ENCODE measurements around the gene SELENOO.

The SELENOO gene

DNA sequence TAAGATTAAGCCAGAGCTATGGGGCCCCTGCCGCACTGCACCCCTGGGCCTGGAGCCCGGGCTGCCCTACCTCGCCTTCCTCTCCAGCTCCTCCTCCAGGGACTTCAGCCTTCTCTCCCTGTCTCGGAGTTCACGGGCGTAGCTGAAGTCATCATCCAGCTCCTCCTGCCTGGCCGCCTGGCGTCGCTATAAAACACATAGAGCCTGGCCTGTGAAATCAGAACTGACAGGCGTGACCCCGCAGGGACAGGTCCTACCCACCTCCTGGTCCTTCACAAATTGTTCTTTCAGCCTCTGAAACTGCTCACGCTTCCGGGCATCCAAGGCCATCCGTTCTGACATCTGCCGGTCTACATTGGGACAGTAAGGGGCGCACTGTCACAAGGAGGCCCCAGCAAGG, 23.3 kb downstream of the SELENOO start:
- TF ChIP-seq, protein P1, sequence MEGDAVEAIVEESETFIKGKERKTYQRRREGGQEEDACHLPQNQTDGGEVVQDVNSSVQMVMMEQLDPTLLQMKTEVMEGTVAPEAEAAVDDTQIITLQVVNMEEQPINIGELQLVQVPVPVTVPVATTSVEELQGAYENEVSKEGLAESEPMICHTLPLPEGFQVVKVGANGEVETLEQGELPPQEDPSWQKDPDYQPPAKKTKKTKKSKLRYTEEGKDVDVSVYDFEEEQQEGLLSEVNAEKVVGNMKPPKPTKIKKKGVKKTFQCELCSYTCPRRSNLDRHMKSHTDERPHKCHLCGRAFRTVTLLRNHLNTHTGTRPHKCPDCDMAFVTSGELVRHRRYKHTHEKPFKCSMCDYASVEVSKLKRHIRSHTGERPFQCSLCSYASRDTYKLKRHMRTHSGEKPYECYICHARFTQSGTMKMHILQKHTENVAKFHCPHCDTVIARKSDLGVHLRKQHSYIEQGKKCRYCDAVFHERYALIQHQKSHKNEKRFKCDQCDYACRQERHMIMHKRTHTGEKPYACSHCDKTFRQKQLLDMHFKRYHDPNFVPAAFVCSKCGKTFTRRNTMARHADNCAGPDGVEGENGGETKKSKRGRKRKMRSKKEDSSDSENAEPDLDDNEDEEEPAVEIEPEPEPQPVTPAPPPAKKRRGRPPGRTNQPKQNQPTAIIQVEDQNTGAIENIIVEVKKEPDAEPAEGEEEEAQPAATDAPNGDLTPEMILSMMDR (IDR thresholded peaks at IDR 0.05), result no peak
- TF ChIP-seq ZFX (IDR thresholded peaks at IDR 0.05; ENCODE audit: borderline replicate concordance), result no peak

DNA sequence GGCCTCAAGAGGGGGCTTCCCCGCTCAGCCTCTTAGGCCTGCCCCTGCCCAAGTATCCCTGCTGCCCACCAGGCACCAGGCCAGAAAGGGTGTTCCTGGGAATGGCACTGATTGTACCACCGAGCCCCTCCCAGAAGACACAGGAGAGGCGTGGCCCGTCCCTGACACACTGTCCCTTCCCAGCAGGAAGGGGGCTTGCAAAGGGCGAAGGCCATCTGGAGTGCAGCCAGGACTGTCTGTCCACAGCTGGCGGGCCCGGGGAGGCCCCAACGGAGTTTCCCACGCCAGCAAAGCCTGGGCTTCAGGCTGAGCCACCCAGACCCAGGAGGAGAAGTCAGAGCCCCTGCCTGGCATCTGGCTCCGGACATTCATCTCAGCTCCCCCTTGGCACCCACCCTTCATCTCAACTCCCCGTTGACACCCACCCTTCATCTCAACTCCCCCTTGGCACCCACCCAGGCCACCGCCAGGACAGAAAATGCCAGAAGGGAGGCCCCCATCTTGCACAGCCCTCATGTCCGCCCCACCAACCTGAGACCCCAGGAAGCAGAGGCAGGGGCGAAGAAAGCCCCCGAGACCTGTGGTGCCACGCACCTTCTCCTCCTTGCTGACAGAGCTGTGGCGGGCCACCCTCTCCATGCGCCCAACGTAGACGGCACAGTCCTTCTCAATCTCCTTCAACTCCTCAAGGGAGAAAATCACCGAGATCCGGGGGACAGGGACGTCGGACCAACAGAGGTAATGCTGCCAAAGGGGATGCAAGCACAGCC, 24.6 kb downstream of the SELENOO start:
- TF ChIP-seq, protein P1 (IDR thresholded peaks at IDR 0.05), result no peak
- TF ChIP-seq ZFX (IDR thresholded peaks at IDR 0.05; ENCODE audit: borderline replicate concordance), result no peak
- no peak overlapping the region for H3K27ac ChIP-seq

More for the DNA sequence above, 23.3 kb downstream of the SELENOO start:
- no peak overlapping the region for H3K27ac ChIP-seq

DNA sequence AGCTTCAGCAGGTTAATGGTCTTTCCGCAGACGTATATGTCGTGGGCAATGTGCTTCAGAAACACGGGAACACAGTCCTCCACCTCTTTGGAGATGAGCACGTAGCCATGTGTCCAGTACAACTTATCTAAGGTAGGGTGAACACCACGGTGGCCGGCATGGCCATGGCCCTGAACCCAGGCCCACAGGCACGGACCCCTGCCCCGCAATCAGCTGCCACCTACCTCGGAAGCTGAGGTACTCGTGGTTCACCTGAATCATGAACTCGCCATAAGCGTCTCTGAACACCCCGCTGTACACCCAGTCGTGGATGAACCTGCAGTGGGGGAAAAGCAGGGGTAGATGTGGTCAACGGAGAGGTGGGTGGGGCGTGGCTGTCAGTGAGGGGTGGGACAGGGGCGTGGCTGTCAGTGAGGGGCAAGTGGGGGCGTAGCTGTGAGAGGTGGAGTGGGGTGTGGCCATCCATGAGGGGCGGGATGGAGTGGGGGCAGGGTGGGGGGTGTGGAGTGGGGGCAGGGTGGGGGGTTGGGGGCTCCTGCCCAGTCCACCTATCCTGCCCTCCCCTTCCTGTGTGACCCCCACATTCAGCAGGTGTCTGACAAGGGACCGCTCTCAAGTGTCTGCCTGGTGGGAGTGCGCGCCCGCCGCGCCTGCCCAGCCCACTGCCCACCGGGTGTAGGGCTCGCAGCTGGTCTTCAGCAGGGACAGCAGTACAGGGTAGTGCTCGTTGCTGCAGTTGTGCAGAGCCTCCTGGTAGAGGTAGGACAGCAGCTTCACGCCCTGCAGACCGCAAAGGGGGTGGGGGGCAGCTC, 25.5 kb downstream of the SELENOO start:
- no peak overlapping the region for H3K27ac ChIP-seq
- no peak for TF ChIP-seq ZFX (IDR thresholded peaks at IDR 0.05; ENCODE audit: borderline replicate concordance)
- TF ChIP-seq, protein P1 (IDR thresholded peaks at IDR 0.05), result no peak

DNA sequence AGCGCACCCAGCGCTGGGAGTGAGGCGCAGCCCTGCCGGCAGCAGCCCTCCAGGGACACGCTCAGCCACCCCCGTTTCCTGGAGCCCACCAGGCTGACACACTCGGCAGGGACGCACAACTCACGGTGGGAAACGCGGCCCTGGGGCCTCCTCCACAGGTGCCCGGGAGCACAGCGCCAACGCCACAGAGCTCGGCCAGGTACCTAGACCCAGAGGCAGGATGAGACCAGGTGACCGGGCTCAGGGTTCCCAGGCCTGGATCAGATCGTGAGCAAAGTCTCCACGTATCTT, 26.0 kb downstream of the SELENOO start:
- no peak overlapping the region for H3K27ac ChIP-seq
- TF ChIP-seq, protein P1 (IDR thresholded peaks at IDR 0.05), result no peak
- no peak for TF ChIP-seq ZFX (IDR thresholded peaks at IDR 0.05; ENCODE audit: borderline replicate concordance)

DNA sequence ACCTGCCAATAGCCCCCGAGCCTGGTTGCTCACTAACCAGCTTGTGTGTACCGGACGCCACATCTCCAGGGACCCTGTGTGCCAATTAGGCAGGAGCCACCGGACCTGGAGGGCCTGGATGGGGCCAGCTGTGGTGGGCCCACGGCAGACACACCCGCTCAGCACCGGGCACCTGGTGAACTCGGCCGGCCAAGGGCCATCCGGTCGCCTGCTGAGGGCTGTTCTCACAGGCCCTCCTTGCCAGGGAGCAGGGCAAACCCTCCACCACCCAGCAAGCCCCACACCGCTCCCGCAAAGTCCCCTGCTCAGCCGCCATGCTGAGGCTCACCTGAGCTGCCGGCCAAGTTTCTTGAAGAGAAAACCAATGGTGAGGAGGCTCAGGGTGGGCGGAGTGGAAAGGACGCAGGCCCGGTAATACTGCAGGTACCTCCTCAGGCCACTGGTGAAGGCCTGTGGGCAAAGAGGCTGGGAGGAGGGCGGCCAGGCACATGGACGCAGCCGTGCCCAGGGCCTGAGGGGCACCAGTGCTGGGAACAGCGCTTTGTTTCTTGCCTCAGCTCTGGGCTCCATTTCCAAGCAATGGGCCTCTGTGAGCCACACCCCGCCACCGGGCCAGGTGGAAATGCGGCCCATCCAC, 26.9 kb downstream of the SELENOO start:
- TF ChIP-seq, protein P1 (IDR thresholded peaks at IDR 0.05), result no peak
- no peak for TF ChIP-seq ZFX (IDR thresholded peaks at IDR 0.05; ENCODE audit: borderline replicate concordance)
- no peak overlapping the region for H3K27ac ChIP-seq

DNA sequence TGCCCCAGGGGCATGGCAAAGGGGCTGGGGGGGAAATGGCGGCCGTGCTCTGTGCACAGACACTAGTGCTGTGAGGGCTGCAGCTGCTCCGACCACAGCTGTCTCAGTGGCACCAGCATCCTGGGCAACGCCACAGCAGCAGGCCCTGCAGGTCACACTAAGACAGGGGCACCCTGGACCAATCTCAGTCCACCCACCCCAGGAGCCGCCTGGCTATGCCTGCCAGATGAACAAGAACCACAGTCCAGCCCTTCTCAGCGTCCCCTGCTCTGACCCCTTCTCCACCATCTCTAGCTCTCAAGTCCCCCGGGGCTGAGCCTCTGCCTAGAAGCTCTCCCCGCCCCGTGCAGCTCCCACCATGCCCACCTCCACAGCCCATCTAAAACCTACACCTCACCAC, 27.6 kb downstream of the SELENOO start:
- H3K27ac ChIP-seq, result no peak overlapping the region
- TF ChIP-seq, protein P1 (IDR thresholded peaks at IDR 0.05), result no peak
- no peak for TF ChIP-seq ZFX (IDR thresholded peaks at IDR 0.05; ENCODE audit: borderline replicate concordance)
